A673 (cell line): ENCODE results near the gene CCDC158.

ENCODE experiments used
- CTCF ChIP-seq: fragments of 300-800, 200-600 bp; sonication (generic); conservative IDR thresholded peaks from 2 replicates; pipeline ENCODE4 v1.5.1; 2017; ENCODE audit warnings: low read depth, mild to moderate bottlenecking, antibody characterized with exemption, low read length, moderate library complexity, mixed read lengths
- EZH2 ChIP-seq: fragments of 200-600 bp; sonication (generic); IDR thresholded peaks from 2 replicates; pipeline ENCODE4 v1.6.1; 2017; ENCODE audit warnings: borderline replicate concordance, low read depth, mild to moderate bottlenecking, mixed read lengths, antibody characterized with exemption, low read length; ENCODE audit not compliant: poor library complexity, severe bottlenecking

- no peak for TF ChIP-seq CTCF
- no peak for TF ChIP-seq EZH2
These were observed 144.1 kb downstream of the CCDC158 start for GRCh38 chr4:76276813-76277212.
